GM11168 (cell line): Measurements from ENCODE around the gene CYP26C1.

Source experiments
- in situ Hi-C: fragments of 300-500 bp; cut with MboI; formaldehyde crosslinking; loops from one replicate; pipeline ENCODE4 v1.12.0; 2022; ENCODE audit warnings: low sequenced_read_pairs; ENCODE audit not compliant: unreplicated experiment

CYP26C1 gene

GRCh38 chr10:93063144-93063976 is 2.8 kb downstream of the CYP26C1 start:
- in situ Hi-C loops = no loop called here

- in situ Hi-C loops = no loop called here
Observed at GRCh38 chr10:93063977-93064660, 3.5 kb downstream of the CYP26C1 start.

GRCh38 chr10:93064874-93065660 is 4.5 kb downstream of the CYP26C1 start:
- in situ Hi-C loops = no loop called here

- in situ Hi-C loops = no loop called here
Observed at GRCh38 chr10:93065675-93066543, 5.3 kb downstream of the CYP26C1 start.

GRCh38 chr10:93066544-93066913 is 5.9 kb downstream of the CYP26C1 start:
- in situ Hi-C loops = no loop called here

GRCh38 chr10:93067443-93068365 is 7.1 kb downstream of the CYP26C1 start:
- in situ Hi-C loops = no loop called here

GRCh38 chr10:93068411-93069244 is 8.0 kb downstream of the CYP26C1 start:
- in situ Hi-C loops = no loop called here

- in situ Hi-C loops = no loop called here
Observed at GRCh38 chr10:93069245-93069561, 8.6 kb downstream of the CYP26C1 start.

GRCh38 chr10:93070378-93071176 is 10.0 kb downstream of the CYP26C1 start:
- in situ Hi-C loops = no loop called here

- in situ Hi-C loops = no loop called here
Observed at GRCh38 chr10:93071177-93071472, 10.5 kb downstream of the CYP26C1 start.

GRCh38 chr10:93071674-93072224 is 11.2 kb downstream of the CYP26C1 start:
- in situ Hi-C loops = no loop called here

- in situ Hi-C loops = no loop called here
Observed at GRCh38 chr10:93072225-93072712, 11.7 kb downstream of the CYP26C1 start.

GRCh38 chr10:93072713-93073538 is 12.3 kb downstream of the CYP26C1 start:
- in situ Hi-C loops = no loop called here

- in situ Hi-C loops = no loop called here
Observed at GRCh38 chr10:93073539-93074146, 13.0 kb downstream of the CYP26C1 start, which contains the start of gene CYP26A1. TSS of gene CYP26A1 (plus strand) at chr10:93073893. CDS start at chr10:93073935, 42 bp downstream.

GRCh38 chr10:93074147-93074596 is 13.6 kb downstream of the CYP26C1 start:
- in situ Hi-C loops = no loop called here
